MV-4-11 (cell line): ENCODE data around the gene PSEN1.

ENCODE experiments used
- DNase-seq: peaks from one replicate; lab custom pipeline; 2025; lab: John Stamatoyannopoulos, UW

The PSEN1 gene

GRCh38 chr14:73240816-73241480 lies 104.6 kb downstream of the PSEN1 start:
- DNase-seq = peak; percentile 90

GRCh38 chr14:73241481-73242165 lies 105.3 kb downstream of the PSEN1 start:
- peak; percentile 14 for DNase-seq

- DNase-seq = peak; percentile 51
These were observed 106.1 kb downstream of the PSEN1 start for GRCh38 chr14:73242357-73242901.

- no peak for DNase-seq
These were observed 107.0 kb downstream of the PSEN1 start for GRCh38 chr14:73243341-73243740.

GRCh38 chr14:73243748-73244147 lies 107.4 kb downstream of the PSEN1 start:
- no peak for DNase-seq

GRCh38 chr14:73244541-73245290 lies 108.4 kb downstream of the PSEN1 start:
- peak; percentile 16 for DNase-seq

- DNase-seq = peak; percentile 45
These were observed 109.4 kb downstream of the PSEN1 start for GRCh38 chr14:73245480-73246325.

GRCh38 chr14:73246387-73247150 lies 110.3 kb downstream of the PSEN1 start:
- no peak for DNase-seq

GRCh38 chr14:73248108-73248868 lies 112.0 kb downstream of the PSEN1 start:
- peak; percentile 41 for DNase-seq

- DNase-seq = no peak
These were observed 112.8 kb downstream of the PSEN1 start for GRCh38 chr14:73249108-73249507.

GRCh38 chr14:73249564-73250316 lies 113.4 kb downstream of the PSEN1 start:
- DNase-seq = no peak

- no peak for DNase-seq
These were observed 114.0 kb downstream of the PSEN1 start for GRCh38 chr14:73250317-73250713.

- no peak for DNase-seq
These were observed 114.6 kb downstream of the PSEN1 start for GRCh38 chr14:73250781-73251500.

- no peak for DNase-seq
These were observed 115.4 kb downstream of the PSEN1 start for GRCh38 chr14:73251516-73252215.

- no peak for DNase-seq
These were observed 116.4 kb downstream of the PSEN1 start for GRCh38 chr14:73252491-73253322.

GRCh38 chr14:73253323-73253610 lies 117.0 kb downstream of the PSEN1 start:
- no peak for DNase-seq

GRCh38 chr14:73253721-73254120 lies 117.4 kb downstream of the PSEN1 start:
- DNase-seq = no peak
